Kasumi-1 (cell line): ENCODE data around the gene TIAL1.
"Not testable (repeated sequence)": the region's sequence is repeated elsewhere in the genome, so short reads cannot be mapped to it uniquely, and the experiment has no call there.

Experiments
- DNase-seq, 2 experiments: peaks; one replicate each; lab custom pipeline; 2025; lab: John Stamatoyannopoulos, UW

TIAL1 gene

GRCh38 chr10:119596537-119597404 lies at the start of gene TIAL1:
TIAL1 (minus strand) TSS chr10:119596964; CDS start chr10:119596465, 499 bp downstream.
- peak; percentile 100 for DNase-seq

DNA sequence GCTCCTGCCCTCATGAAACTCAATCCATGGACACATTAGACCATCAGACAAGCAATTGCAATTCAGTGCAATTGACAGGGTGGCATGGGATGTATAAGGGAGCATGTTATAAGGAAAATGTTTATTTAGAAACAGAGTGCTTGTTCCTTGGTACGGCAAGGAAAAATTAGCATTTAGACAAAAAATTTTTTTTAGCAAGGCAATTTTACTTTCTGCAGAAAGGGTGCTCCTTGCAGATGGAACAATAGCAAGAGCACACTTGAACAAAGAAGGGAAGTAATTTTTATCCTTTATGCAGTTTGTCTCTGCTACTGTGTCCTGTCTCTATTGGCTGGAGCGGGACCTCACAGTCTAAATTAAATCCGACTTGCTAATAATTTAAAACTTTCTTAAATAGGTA lies 48.2 kb upstream of the TIAL1 start:
- DNase-seq = no peak

DNA sequence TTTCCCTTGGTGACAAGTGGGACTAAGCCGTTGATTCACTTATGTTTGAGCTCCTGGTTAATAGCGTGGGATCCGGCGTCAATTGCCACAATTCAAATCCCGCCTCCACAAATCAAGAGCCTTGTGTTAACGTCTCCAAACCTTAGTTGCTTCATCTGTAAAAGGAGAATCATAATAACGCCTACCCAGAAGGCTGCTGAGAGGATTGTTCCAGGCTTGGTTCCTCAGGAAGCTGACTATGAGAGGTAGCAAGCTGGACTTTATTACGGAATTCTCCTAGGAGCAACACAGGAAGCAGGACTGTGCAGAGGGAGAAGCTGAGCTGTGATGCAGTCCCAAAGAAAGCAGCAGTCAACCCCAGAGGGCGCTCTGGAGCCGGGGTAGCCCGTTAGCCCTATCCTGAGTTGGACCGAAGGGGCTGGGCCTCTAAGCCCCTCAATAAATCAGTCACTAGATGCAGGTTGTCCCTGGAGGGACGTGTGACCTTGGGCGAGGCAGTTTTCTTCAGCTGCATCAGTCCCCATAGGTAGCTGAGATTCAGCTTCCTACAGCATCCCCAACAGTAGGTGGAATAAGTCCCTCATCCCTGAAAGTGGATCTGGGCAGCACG lies 47.5 kb upstream of the TIAL1 start:
- DNase-seq = peak; percentile 39 to 49

DNA sequence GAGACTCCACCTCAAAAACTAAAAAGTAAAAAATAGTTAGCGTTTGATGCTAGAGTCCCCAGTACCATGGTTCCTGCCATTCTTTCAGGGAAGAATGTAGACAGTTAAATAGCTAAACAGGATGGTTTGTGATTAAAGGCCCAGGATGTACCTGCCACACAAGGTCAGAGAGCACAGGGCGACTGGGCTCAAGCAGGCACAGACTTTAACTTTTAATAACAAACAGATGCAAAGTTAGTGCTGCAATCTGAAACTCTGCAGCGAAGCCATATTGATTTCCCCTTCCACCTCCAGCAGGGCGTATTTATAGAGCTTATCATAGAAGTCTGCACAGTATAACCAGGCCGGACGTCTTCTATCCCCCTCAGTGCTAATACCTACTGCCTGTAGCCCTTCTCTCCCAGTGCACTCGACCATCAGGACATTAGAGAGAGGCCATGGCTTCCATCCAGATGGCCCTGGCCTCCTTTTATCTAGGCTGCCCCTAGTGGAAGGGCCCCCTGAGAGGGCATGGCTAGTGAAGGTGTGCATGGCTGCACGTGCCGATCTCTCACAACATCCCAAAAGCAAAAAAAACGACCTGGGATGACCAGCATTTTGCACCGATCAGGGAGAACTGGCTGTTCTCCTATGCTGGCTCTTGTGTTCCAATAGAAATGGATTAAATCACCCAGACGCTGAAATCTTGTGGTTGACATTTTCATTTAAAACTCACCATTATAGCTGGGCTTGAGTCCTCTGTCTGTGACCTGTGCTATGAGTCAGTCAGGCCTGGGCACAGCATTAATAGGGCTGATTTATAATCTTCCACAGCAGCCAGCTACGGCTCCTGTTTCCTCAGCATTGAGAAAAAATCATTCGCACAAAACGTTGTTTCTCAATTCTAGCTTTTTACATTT lies 46.8 kb upstream of the TIAL1 start:
- DNase-seq = no peak

- DNase-seq = no peak
These were observed 45.9 kb upstream of the TIAL1 start for GRCh38 chr10:119642556-119643111.

- DNase-seq = no peak
These were observed 44.2 kb upstream of the TIAL1 start for GRCh38 chr10:119640875-119641526.

GRCh38 chr10:119640384-119640783 lies 43.6 kb upstream of the TIAL1 start:
- DNase-seq = no peak

DNA sequence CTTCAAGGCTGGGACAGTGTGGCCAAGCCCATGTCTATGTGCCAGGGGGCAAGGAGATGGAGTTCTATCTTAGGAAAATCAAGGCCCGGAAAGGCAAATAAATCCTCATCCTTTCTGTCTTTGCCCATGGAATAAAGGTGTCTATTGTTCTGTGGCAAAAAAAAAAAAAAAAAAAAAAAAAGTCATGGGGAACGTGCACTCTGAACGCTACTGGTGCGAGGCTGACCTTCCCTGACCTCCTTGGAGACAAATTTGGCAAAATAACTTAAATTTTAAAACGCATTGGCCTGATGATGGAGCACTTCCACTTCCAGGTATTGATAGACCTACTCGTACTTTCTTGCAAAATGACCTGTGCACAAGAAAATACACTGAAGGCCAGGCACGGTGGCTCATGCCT lies 42.2 kb upstream of the TIAL1 start:
- DNase-seq = no peak

DNA sequence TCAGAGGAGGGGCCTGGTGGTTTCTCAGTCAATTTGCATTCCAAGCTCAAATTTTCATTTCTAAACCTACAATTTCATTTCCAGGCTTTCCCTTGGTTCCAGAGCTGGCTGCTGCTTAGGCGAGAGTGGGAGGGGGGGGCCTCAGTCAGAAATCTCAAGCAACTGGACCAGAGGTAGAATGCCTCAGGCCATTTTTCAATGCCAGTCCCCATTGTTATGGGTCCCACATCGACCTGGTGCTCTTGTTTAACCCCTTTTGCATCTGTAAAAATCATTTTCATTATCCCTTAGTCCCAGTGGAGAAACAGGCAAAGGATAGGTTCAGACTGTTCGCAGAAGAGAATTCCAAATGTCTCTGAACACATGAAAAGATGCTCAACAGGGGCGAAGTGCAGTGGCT lies 40.9 kb upstream of the TIAL1 start:
- no peak for DNase-seq

- DNase-seq = no peak
These were observed 37.4 kb upstream of the TIAL1 start for GRCh38 chr10:119634219-119634544.

DNA sequence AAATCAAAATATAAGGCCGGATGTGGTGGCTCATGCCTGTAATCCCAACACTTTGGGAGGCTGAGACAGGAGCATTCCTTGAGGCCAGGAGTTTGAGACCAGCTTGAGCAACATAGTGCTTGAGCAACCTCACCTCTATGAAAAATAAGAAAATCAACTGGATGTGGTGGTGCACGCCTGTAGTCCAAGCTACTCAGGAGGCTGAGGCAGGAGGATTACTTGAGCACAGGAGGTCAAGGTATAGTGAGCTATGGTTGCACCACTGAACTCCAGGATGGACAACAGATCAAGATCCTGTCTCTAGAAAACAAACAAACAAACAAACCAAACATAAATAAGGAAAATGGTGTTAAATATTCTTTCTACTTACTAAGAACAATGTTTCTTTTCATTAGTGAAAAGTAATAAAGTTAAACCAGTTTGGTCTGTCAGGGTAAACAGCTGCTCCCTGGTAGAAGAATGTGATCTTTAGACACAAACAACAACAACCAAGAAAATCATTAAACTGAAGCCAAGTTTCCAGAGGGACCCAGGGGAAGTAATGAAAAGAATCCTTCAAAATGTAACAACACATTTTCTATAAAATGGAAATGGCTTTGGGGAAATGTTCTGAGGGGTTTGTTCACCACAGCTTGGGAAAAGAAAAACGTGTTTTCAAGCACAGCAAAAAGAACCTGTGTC lies 36.9 kb upstream of the TIAL1 start:
- DNase-seq = no peak

GRCh38 chr10:119630300-119630699 lies 33.5 kb upstream of the TIAL1 start:
- no peak for DNase-seq

DNA sequence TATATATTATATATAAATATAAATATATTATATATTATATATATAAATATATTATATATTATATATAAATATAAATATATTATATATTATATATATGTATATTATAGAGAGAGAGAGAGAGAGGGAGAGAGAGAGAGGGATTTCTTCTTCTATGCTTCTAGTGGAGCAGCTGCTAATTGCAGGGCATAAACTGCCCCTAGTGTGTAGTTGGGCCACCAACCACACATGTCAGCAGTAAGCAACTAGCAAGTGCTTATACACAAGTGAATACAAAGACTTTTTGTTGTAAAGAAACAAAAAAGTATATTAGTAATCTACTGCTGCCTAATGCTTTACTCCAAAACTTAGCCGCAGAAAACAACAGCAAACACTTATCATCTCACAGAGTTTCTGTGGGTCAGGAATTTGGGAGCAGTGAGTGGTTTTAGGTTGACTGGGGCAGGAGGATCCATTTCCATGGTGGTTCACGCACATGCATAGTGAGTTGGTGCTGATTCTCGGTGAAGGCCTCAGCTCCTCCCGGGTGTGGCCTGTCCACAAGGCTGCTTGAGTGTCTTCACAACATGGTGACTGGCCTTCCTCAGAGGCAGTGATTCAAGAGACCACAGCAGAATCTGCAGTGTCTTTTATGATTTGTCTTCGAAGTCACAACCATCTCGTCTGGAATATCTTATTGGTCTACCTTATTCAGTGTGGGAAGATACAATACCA lies 29.0 kb upstream of the TIAL1 start:
- DNase-seq = peak; percentile 28 to 49

DNA sequence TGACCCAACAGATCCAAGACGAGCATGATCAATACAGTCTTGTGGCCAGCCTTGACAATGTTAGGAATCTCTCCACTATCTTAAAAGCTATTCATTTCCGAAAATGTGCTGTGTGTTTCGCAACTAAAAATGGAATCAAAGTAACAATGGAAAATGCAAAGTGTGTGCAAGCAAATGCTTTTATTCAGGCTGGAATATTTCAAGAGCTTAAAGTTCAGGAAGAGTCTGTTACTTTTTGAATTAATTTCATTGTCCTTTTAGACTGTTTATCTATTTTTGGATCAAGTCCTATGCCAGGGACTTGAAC lies 24.3 kb upstream of the TIAL1 start:
- DNase-seq = no peak

DNA sequence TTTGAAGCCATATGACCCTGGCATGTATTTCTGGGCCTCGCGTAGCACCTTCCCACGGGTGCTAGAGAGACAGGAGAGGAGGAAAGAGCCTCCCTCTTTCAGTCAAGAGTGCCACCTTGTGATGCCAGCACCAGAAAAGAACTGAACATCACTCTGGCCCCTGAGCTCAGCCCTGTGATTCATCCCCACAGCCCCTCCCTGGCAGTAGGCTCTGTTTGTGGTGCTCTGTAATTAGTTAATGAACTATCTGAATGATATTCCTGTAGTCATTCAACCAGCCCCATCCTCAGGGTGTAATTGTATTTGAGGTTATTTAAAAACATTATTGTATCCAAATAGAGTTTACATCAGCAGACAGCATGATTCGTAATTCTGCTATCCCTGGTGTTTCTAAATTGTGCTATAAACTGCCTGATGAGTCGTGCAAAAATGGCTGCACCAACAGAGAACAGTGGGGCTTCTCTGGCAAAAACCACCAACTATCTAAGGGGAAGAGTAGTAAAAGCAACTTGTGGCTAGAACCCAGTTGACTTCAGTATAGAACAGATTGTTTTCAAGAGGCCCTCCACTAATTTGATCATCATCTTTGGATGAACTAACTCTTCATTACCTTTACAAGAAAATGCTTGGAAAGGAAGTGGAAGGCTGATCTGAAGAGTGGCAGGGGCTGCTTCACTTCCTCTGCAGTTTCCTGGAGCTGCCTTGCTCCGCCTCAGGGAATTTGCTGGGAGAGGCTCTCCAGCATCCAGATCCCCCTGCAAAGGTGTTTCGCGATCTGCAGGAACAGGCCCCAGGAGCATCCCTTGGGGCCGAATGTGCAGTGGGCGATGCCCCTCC lies 23.7 kb upstream of the TIAL1 start:
- peak; percentile 15 to 58 for DNase-seq

DNA sequence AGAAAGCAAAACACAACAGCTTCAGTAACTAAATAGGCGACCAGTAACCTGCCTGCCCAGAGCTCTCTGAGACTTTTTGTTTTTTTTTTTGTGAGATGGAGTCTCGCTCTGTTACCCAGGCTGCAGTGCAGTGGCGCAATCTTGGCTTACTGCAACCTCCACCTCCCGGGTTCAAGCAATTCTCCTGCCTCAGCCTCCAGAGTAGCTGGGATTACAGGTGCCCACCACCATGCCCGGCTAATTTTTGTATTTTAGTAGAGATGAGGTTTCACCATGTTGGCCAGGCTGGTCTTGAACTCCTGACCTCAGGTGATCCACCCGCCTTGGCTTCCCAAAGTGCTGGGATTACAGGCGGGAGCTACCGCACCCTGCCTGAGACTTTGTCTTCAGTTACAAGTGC lies 23.0 kb upstream of the TIAL1 start:
- DNase-seq = not testable (repeated sequence)

DNA sequence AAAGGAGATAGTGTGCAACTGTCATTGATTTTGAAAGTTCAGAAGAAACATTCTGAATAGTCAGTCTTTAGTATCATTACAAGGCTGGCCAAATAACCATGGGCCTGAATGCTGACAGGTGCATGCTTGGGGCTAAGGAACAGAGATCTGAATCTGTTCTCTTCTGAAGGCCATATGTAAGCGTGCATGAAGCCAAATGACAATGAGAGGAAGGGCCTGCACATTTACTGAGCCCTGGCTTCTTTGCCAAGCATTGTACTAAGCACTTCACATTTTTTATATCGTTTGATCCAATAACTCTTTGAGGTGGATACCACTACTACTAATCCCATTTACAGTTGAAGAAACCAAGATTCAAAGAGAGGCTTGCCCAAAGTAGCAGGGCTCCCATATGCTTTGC lies 22.5 kb upstream of the TIAL1 start:
- DNase-seq = no peak

GRCh38 chr10:119616882-119617570 lies 20.3 kb upstream of the TIAL1 start:
- no peak for DNase-seq

DNA sequence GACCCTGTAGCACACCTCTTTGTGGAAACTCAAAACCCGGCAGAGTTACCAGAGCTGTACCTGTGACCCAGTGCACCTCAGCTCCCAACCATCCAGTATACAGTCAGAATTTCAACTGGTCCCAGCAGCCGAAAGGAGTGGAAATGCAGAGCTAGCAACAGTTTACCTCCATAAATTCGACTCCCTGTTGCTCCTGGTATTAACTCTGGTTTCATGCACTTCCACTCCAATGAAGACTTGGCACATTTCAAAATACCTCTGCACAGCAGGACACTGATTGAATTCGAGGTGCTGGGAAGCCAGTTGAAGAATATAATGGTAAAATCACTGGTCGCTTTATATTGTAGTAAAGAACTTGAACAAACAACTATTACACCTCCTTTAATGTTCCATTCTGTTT lies 17.9 kb upstream of the TIAL1 start:
- no peak for DNase-seq
